Renal cortical epithelial cell (primary cell): ENCODE data around the gene COL28A1. TPM values are rescaled to one million over a fixed set of nuclear protein-coding genes. Genes with fewer than 3 reads are reported as not detected.
A peak's percentile ranks its signal among the peaks of the same experiment; 100 is the strongest.

Experiments
- DNase-seq: peaks from one replicate; pipeline ENCODE4 v3.0.0-alpha.2; 2011; ENCODE audit warnings: low read depth
- total RNA-seq: library from RNA; depleted of rRNA; stranded (reverse); fragments of >200 nt; gene quantifications from 2 replicates; pipeline ENCODE4 v1.2.3, GENCODE V29; 2014

The COL28A1 gene
- total RNA-seq, 1 donor from 2014 or later = 7.5 TPM

DNA sequence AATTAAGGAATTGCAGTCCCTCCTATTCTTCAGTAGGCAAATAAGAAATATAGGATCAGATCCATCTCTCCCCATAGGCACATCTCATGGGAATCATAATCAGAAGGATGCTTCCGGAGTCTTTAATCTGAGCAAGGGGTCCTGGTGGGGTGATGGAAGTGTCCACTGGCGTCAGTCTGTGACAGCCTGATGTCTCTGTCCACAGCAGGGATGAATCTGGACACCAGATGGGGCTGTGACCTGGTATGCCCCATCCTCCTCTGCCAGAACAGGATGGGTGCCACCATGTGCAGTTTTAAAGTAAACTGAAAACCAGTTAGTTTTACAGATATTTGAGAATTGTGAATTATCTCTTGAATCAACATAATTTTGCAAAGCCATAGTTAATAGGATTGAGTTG, 204.7 kb downstream of the COL28A1 start:
- no peak for DNase-seq

DNA sequence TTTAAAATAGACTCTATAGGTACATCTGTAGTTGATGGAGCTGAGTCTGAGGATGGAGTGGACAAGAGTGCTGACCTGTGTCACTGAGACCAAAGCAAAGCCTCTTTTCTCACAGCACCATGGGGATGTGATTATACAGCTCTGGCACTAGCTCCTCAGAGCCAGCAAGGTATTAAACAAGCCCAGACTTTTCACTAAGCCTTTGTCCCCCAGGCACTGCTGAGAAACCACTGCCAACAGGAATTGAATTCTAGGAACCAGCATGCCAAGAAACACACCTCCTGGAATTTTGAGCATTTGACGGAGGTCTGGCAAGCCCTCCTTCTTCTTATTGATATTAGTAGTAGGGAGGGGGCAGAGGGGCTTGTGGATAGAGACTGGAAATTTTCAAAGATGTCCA, 206.3 kb downstream of the COL28A1 start:
- no peak for DNase-seq

DNA sequence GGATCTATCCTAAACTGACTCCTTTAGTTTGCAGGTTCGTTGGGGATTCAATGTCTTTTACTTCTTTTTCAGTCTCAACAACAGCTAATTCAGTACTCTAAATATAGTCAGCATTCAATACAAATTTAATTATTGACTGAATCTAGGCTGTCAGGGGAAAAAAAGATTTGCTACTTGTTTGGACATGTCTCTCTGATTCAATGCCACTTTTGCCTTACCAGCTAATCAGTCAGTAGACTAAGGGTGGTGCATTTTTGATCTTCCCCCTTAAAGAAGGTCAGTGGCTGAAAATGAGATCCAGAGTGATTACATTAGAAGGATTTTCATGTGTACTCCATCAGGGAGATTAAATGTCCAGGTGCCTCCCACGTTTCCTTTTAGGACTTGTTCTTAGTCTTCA, 208.2 kb downstream of the COL28A1 start:
- DNase-seq = no peak

- peak; percentile 27 for DNase-seq
These were observed 211.0 kb downstream of the COL28A1 start for GRCh38 chr7:7324698-7325097.

- DNase-seq = no peak
These were observed 211.8 kb downstream of the COL28A1 start for GRCh38 chr7:7323921-7324320.

DNA sequence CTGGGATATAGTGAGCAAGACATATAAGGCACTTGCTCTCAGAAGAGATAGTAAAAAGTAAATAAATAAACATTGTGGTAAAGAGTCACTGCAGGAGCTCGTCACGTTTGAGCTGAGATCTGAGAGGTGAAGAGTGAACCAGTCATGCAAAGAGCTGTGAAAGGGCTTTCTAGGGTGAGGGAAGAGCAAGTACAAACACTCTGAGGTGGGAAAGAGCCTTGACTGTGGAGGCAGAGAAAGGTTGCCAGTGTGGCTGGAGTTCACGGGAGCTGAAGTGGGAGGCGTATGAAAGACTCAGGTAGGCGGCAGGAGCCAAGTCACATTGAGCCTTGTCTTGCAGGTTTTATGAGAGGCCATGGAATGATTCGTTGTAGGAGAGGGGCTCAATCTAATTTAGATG, 212.3 kb downstream of the COL28A1 start:
- peak; percentile 91 for DNase-seq

DNA sequence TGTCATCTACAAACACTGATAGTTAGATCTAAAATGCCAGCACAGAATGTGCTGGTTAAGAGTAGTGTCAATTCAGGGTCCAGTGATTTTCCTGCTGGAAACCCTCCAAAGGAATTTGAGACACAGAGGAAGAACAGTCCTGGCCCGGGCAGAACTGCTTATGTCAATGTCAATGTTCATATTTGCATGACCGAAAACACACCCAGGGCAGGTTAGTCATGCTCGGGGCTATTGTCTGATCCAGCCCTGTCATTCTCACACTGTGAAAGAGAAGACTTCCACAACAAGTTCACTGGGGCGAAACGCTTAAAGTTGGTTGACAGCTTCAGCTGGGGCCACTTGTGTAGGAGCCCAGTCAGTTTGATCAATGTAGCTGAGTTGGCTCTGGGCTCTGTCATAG, 214.0 kb downstream of the COL28A1 start:
- DNase-seq = peak; percentile 99

GRCh38 chr7:7318601-7319000, 217.1 kb downstream of the COL28A1 start:
- DNase-seq = no peak

DNA sequence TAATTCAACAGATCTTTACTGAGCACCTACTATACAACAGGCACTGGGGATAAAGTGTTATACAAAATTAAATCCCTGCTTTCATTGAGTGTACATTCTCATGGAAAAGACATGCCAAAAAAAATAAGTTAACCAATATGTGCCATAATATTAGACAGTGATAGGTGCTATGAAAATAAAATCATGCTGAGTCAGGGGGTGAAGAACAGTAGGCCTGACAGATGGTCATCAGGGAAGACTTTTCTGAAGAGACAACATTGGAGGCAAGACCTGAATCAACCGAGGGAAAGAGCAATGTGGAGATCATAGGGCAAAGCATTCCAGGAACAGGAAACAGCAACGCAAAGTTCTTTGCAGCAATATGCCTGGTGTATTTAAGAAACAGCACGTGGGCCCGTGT, 217.8 kb downstream of the COL28A1 start:
- no peak for DNase-seq

GRCh38 chr7:7315851-7316250, 219.8 kb downstream of the COL28A1 start:
- peak; percentile 78 for DNase-seq

DNA sequence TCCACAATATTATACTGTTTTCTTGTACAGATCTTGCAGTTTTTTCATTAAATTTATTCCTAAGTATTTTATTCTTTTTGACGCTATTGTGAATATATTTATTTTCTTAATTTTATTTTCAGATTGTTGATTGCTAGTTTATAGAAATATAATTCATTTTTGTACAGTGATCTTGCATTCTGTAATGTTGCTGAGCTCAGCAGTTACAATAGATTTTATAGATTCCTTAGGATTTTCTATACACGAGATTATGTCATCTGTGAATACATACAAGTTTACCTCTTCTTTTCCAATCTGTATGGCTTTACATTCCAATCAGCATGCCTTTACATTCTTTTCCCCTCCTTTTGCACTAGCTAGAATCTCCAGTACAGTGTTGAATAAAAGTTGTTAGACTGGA, 223.3 kb downstream of the COL28A1 start:
- no peak for DNase-seq

DNA sequence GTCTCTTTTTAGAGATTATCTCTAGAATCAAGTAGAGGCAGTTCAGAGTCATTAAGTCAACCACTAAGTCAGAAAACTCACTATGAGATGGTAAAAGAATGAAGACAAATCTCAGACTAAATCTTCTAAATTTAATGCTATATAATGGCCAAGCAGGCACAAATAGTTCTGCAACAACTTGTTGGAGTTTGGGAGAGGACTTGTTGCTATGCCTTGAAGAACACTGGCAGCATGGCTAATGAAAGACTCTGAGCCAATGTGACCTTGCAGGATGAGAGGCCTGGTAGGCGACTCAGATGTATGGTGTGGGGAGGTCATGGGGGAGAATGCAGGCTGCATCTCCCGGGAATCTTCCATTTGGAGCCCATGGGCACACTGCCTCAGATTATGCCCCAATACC, 224.7 kb downstream of the COL28A1 start:
- DNase-seq = no peak

GRCh38 chr7:7309203-7309602, 226.5 kb downstream of the COL28A1 start:
- DNase-seq = no peak

Other genes with a start within 250 kb of the COL28A1 start
- 79.2 and 152 TPM in 2 replicates for gene MIOS, start 31.0 kb upstream of the COL28A1 start, total RNA-seq
- 19.3 and 24.2 TPM in 2 replicates for gene UMAD1, start 104.9 kb upstream of the COL28A1 start, total RNA-seq
- gene RPA3, start 182.7 kb upstream of the COL28A1 start, total RNA-seq = 22.2 and 49.5 TPM in 2 replicates